K562 (cell line): ENCODE results near the gene ZNF778. TPM values are rescaled to one million over a fixed set of nuclear protein-coding genes. Genes with fewer than 3 reads are reported as not detected.
A peak's percentile ranks its signal among the peaks of the same experiment; 100 is the strongest.

Source experiments
- EP300 ChIP-seq: IDR thresholded peaks from 2 replicates; pipeline ENCODE4 v1.6.1; 2012; ENCODE audit warnings: low read length, improper control_type of control experiment
- ESRRB ChIP-seq: fragments of 250-450 bp; sonication (Bioruptor Pico); IDR thresholded peaks from 2 replicates; pipeline ENCODE4 v1.5.0; 2020; ENCODE audit warnings: mild to moderate bottlenecking, moderate library complexity, borderline replicate concordance
- ETS1 ChIP-seq: conservative IDR thresholded peaks from 2 replicates; pipeline ENCODE4 v1.6.1; 2011; ENCODE audit warnings: low read depth, mild to moderate bottlenecking, low read length; ENCODE audit not compliant: control insufficient read depth
- GABPB1 ChIP-seq: sonication (generic); formaldehyde crosslinking; IDR thresholded peaks from 2 replicates; pipeline ENCODE4 v1.8.0; 2022; ENCODE audit warnings: mild to moderate bottlenecking, missing genetic modification reagents
- HDAC1 ChIP-seq, 2 experiments: fragments of 450-650 bp; IDR thresholded peaks; 2 replicates each; pipeline ENCODE4 v1.6.1; 2016 to 2017; ENCODE audit warnings: inconsistent platforms in 1 of 2, mild to moderate bottlenecking in 1 of 2, moderate library complexity in 1 of 2
- HDAC3 ChIP-seq: fragments of 450-650 bp; IDR thresholded peaks from 2 replicates; pipeline ENCODE4 v1.6.1; 2018; ENCODE audit warnings: borderline replicate concordance, mild to moderate bottlenecking, moderate library complexity; ENCODE audit not compliant: partially characterized antibody
- MCM2 ChIP-seq: fragments of 450-650 bp; IDR thresholded peaks from 2 replicates; pipeline ENCODE4 v1.6.1; 2017; ENCODE audit warnings: low read depth, mild to moderate bottlenecking
- NELFE ChIP-seq: IDR thresholded peaks from 2 replicates; pipeline ENCODE4 v1.6.1; 2011; ENCODE audit warnings: mild to moderate bottlenecking; ENCODE audit not compliant: insufficient read depth, insufficient read length
- PHF8 ChIP-seq: fragments of 200-600 bp; sonication (generic); IDR thresholded peaks from 2 replicates; pipeline ENCODE4 v1.6.1; 2012; ENCODE audit warnings: mixed run types, mild to moderate bottlenecking, inconsistent platforms, low read length, moderate library complexity, borderline replicate concordance
- PTRF ChIP-seq: fragments of 450-650 bp; IDR thresholded peaks from 2 replicates; pipeline ENCODE4 v1.6.1; 2016; ENCODE audit warnings: mild to moderate bottlenecking, missing genetic modification characterization, missing compliant biosample characterization
- RAD21 ChIP-seq, 2 experiments: fragments of 250-450 bp in 1 of 2; fragments of 450-650 bp in 1 of 2; sonication (Bioruptor Pico) in 1 of 2; formaldehyde crosslinking in 1 of 2; IDR thresholded peaks in 1 of 2; conservative IDR thresholded peaks in 1 of 2; 2 replicates each; pipeline versions ENCODE4 v1.4.0 to v1.8.0; 2020 to 2022; ENCODE audit warnings: mild to moderate bottlenecking in 2 of 2, moderate library complexity in 1 of 2
- RREB1 ChIP-seq: fragments of 250-450 bp; sonication (Bioruptor Pico); IDR thresholded peaks from 2 replicates; pipeline ENCODE4 v1.4.0; 2020
- TCF7L2 ChIP-seq: fragments of 150-350 bp; IDR thresholded peaks from 2 replicates; pipeline ENCODE4 v1.6.1; 2016; ENCODE audit warnings: low read depth, mild to moderate bottlenecking, low read length, moderate library complexity
- TFE3 ChIP-seq: fragments of 450-650 bp; formaldehyde crosslinking; IDR thresholded peaks from 2 replicates; pipeline ENCODE4 v1.4.0; 2020; ENCODE audit warnings: mild to moderate bottlenecking, mixed read lengths
- ZNF146 ChIP-seq: IDR thresholded peaks from one replicate; pipeline ENCODE4 v1.6.1; 2018; ENCODE audit warnings: missing compliant biosample characterization; ENCODE audit not compliant: unreplicated experiment
- ZNF449 ChIP-seq: fragments of 250-450 bp; sonication (Bioruptor Pico); IDR thresholded peaks from 2 replicates; pipeline ENCODE4 v1.8.0; 2022; ENCODE audit warnings: moderate library complexity, mild to moderate bottlenecking, inconsistent platforms
- ZNF696 ChIP-seq: fragments of 250-450 bp; sonication (Bioruptor Pico); conservative IDR thresholded peaks from 2 replicates; pipeline ENCODE4 v1.4.0; 2020; ENCODE audit warnings: mild to moderate bottlenecking, moderate library complexity
- polyA plus RNA-seq, 8 experiments: library from polyadenylated mRNA; depleted of rRNA in 4 of 8; stranded (reverse) in 5 of 8; unstranded in 3 of 8; fragments of >200 nt; fragmentation: Nextera tagmentation in 2 of 8; fragmentation: Illumina TruSeq in 1 of 8; extraction: Ambion mirVana in 2 of 8; extraction: Trizol in 1 of 8; gene quantifications; 2 replicates each; pipeline versions ENCODE4 v1.2.1 to v1.2.3, GENCODE V29; 2011 to 2014; ENCODE audit warnings: inconsistent platforms in 1 of 8, missing spikeins in 1 of 8
- total RNA-seq, 7 experiments: library from RNA; depleted of rRNA in 6 of 7; stranded (reverse); fragments of >200 nt in 6 of 7; fragmentation: Illumina TruSeq in 2 of 7; extraction: Trizol in 2 of 7; gene quantifications; 2 replicates each; pipeline versions ENCODE4 v1.2.1 to v1.2.3, GENCODE V29; 2011 to 2021; ENCODE audit warnings: low replicate concordance in 1 of 7

The ZNF778 gene
- total and polyA plus RNA-seq, 9 of the 15 experiments (the other 6 are each of a cell fraction or from before 2014, with no cell fraction given): 0.70 to 60.6 (median 7.5) TPM

- TF ChIP-seq RREB1 (no peak), ZNF696 (CRISPR knock-in tag) (no peak), HDAC1 (IDR thresholded peaks at IDR 0.05) (peak; percentile 71 to 100; a peak in 3 of 4 replicates), PHF8 (peak; percentile 92), ZNF146 (CRISPR knock-in tag) (no peak), TCF7L2 (no peak), ESRRB (no peak), HDAC3 (no peak), ZNF449 (CRISPR knock-in tag) (no peak), TFE3 (CRISPR knock-in tag) (no peak), MCM2 (no peak), ETS1 (peak; percentile 91), EP300 (no peak), NELFE (no peak), RAD21 (CRISPR knock-in tag; conservative IDR thresholded peaks at IDR 0.05 in 1 of 2, IDR thresholded peaks at IDR 0.05 in 1 of 2) (no peak), GABPB1 (CRISPR knock-in tag) (peak; percentile 98), PTRF (tag) (no peak)
Measured at GRCh38 chr16:89217388-89218191, at the start of gene ZNF778 (continued).
